Middle frontal gyrus (tissue), 1 donor: Measurements from ENCODE around the gene OSBPL9.

ENCODE experiments used
- DNase-seq: peaks from one replicate; pipeline ENCODE4 v3.0.0-alpha.2; 2015; ENCODE audit warnings: low spot score; ENCODE audit errors: extremely low spot score

OSBPL9 gene

DNA sequence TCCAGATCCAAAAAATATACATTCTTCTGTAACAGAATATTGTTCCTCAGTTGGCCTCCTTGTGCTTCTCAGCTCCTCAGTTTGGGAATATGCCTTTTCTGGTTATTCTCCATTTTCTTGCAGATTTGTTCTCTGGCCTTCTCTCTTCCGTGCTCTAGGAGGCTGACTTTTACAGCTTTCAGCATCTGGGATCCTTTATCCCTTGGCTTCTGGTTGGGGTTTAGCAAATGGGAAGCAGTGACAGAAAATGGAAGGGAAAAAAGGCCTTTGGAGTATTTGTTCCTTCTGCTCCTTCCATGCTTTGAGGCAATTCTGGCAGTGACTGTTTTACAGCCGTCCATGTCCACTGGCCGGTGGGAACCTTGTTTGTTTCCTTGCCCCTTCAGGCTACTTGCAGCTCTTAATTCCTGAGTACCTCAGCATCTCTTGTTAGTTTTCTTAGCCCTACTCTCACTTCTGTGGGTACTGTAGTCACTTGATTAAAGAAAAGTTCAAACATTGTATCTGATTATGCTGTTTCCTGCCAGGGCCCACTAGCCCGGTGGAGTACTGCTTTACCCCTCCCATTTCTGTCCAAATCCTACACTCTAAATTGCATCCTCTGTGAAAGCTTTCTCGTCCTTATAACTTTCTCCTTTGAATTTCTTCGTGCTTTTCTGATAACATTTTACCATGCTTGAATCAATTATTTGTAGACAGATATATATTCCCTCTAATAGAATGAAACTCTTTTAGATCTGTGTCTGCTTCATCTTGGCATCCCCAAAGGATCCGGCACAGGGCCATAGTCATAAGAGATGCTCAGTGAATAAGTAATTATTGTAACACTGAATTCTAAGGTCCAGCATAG is 118.2 kb downstream of the OSBPL9 start:
- DNase-seq, result no peak

DNA sequence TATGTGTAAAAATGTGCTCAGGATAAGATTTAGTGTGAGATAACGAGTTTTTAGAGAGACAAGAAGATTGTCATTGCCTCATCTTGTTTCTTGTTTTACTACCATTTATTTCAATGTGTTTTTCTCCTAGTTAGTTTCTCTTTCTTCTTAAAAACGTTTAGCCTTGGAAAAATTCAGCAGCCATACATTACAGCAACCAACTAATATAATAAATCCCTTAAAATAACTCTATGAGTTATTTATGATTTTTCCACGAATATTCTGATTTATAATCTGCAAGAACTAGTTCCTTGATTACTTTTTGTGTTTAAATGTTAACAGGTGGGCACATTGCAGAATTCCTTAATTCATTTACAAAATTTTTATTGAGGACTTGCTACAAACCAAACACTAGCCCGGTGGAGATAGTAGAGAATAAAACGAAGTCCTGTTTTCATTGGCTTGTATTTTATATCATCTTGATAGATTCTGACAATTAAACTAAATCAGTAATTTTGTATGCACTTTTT is 118.9 kb downstream of the OSBPL9 start:
- DNase-seq, result no peak

DNA sequence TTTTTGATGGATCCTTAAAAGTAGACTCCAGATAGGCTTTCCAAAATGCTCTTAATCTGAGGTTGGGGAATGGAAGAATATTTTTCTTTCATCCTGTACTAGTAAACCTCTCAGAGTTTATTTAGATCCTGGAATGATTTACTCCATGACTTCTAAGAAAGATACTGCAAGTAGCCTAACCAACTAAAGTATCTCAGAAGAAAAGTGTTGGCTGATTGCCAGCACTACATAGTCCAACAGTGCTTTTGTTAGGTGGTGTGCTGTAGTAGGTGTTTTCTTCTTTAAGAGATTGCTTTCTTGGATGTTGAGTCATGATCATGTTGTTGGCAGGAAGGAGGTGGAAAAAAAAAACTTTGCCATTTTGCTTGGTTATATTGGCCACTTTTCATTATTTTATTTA is 119.8 kb downstream of the OSBPL9 start:
- no peak for DNase-seq

DNA sequence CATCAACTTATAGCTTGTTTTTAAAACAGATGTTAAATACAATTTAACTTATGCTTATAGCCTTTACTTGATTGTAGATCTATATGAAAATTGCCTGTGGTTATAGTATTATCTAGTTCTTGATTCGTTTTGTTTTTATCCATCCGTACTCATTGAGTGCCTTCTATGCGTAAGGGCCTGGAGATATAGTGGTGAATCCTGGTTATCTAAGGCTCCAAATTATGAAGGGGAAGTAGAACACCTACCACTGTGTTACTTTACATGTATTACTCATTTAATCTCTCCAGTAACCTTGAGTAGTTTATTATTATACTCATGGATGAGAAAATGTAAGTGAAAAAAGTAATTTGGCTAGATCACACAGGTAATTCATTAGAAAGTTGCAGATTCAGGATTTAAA is 121.8 kb downstream of the OSBPL9 start:
- no peak for DNase-seq

DNA sequence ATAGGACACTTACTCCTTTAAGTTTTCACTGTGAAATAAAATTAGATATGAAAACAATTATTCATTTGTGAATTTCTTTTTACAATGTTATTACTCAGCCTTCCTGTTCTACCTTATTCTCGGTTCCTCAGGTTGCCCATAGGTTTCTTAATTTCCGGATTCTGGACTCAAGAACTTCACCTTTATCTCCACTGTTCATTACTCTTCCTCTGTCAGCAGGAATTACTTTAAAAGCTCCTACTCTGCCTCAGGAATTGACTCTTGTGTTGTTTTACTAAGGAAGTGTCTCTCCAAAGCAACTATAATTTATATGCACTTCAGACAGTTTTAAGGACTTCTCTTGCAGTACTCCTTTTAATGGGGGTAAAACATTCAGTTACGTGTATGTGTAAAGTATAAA is 123.8 kb downstream of the OSBPL9 start:
- no peak for DNase-seq

DNA sequence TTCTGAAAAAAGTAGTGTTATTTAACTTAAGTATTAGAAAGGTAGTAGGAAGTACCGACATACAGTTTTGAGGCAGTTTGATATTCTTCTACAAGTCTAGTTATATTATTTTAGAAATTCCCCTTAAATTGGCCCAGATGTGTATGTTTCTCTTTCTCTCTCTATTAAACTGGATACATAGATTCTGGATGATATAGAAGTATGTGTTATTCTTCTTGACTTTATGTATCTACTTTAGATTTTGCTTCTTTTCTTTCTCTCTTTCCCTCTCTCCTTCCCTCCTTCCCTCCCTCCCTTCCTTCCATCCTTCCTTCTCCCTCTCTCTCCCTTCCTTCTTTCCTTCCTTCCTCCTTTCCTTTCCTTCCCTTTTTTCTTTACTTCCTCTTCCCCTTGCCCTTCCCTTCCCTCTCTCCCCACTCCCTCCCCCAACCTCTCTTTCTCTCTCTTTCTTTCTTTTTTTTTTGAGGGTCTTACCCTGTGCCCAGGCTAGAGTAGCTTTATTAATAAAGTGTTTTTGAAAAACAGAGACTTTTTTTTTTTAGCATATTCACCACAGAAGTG is 124.3 kb downstream of the OSBPL9 start:
- no peak for DNase-seq

DNA sequence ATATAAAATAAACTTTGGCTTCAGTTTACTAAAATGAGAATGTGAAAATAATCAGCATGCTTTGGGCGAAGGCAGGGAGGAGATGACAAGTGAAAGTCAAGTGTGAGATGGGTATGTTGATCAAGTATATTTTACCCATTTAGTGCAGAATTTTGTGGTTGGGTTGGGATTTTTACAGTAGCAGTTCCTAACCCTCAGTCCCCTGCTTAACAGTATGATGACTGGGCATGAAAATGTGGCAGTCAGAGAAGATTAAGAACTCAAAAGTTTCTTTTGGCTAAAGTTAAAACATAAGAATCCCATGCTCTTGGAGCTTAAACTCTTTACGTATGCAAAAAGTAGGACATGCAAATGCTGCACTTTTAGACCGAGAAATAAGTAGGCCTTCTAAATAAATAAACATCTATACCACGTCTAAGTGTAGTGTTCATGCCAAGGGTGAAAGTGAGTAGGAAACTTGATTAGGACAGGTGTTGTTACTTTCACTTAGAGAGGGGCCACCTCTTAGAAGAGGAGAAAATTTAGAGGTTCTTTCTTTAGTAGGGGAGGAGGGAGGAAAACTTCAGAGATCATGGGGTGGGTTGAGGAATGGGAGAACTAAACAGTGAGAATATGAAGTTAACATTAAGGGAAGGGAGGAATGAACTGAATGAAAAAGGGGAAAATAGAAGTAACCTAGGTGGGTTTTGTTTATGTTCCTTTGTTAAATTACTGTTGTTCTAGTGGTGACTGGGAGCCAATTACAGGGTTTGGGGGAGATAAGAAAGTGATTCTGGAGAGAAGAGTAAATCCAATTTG is 127.8 kb downstream of the OSBPL9 start:
- DNase-seq, result no peak

DNA sequence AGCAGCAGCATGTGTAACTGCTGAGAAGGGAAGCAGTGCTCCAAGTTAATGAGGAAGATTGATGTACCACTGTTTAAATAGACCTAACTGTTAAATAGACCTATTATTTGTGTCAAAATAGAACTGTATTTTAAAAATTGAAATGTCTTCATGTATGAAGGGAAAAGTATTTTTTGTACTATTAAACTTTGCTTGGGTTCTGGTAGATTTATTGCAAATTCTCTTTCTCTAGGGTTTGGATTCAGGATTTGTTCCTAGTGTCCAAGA is 128.3 kb downstream of the OSBPL9 start:
- DNase-seq, result no peak

DNA sequence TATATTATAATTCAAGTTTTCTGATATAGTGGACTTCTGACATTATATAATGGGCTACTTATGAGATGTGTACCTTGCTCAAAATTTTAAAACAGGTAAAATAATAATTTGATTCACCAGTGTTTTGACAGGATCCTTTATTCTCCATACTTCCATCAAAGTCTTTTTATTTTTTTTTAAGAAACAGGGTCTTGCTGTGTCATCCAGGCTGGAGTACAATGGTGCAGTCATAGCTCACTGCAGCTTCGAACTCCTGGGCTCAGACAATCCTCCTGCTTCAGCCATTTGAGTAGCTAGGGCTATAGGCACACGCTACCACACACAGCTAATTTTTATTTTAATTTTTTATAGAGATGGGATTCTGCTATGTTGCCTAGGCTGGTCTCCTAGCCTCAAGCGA is 132.3 kb downstream of the OSBPL9 start:
- no peak for DNase-seq

DNA sequence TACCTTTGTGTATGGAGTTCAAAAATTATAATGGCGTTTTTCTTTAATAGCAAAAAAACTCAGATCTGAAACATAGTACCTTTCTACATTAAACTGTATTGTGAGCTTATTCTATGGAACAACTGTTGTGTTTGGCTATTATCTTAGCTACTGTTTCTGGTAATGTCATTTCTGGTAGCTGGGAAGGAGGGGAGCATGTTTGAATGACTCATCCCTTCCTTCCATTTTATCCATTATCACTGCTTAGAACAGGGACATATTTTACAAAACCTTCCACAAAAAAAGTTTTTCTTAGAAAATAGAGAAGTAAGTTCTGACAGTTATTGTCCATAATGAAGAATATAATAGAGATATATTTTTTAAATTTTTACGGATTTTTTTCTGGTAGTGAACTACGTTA is 133.3 kb downstream of the OSBPL9 start:
- no peak for DNase-seq

DNA sequence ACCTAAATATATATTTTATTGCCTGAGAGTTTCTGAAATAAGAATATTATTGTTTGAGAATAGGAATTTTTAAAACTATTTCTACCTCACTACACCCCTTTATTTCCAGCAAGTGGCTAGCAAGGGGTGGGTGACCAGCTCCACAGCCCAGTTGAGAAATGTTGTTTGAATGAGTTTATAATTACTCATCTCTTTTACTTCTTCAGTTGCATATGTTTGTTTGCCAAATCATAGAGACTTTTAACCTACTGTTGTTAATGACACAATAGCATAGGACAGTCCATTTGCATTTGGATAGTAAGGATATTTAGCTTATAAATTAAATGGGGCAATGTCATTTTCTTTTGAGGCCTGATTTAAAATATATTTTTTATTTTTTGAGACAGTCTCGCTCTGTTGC is 133.8 kb downstream of the OSBPL9 start:
- no peak for DNase-seq

DNA sequence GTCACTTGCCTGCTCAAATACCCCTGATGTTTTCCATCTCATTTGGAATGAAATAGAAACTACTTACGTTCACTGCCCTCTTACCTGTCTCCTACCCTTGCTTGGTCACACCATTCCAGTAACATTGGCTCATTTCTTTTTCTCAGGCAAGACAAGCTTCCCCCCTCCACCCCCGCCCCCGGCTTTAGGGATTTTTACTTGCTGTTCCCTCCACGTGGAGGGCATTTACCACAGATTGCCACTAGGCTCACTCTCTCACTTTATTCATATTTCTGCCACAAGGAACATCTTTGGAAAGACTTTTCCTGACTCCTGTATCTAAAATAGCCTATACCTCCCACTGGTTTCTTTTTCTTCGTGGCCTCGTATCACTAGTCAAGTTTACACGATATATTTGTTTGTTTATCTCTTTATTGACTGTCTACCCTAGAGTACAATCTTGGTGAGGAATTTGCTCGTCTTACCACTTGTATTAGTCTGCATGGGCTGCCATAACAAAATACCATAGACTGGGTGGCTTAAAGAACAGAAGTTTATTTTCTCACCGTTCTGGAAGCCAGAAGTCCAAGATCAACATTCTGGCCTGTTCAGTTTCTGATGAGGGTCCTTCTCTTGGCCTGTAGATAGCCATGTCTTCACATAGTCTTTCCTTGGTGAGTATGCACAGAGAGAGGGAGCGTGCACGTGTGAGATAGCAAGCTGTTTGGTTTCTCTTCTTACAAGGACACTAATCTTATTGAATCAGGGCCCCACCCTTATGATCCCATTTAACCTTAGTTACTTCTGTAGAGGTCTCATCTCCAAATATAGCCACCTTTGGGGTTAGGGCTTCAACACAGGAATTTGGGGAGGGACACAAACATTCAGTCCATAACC is 135.4 kb downstream of the OSBPL9 start:
- no peak for DNase-seq

DNA sequence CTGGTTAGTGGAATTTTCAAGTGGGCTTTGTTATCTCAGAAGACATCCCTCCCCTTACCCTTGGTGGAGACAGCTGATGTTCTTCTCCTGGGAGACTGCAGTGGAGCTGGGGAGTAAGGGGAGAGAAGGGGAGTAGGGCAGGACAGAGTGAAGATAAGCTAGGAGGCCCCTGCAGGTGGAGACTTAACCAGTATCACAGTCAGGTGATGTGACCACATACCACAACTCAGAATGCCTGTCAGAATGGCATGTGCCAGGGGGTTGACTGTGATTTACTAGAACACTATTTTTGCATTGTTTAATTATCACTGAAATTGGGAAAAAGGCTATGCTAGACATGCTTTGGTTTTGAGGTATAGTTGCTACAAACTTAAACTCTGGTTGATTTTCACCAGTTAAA is 137.1 kb downstream of the OSBPL9 start:
- no peak for DNase-seq

DNA sequence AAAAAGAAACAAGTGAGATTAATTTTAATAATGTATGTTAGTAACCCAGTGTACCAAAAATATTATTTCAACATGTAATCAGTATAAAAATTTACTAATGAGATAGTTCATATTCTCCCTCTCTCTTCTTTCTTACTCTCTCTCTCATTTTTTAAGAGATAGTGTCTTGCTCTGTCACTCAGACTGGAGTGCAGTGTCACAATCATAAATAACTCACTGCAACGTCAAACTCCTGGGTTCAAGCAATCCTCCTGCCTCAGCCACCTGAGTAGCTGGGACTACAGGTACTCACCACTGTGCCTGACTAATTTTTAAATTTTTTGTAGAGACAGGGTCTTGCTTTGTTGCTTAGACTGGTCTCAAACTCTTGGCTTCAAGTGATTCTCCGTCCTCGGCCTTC is 137.8 kb downstream of the OSBPL9 start:
- DNase-seq, result no peak

DNA sequence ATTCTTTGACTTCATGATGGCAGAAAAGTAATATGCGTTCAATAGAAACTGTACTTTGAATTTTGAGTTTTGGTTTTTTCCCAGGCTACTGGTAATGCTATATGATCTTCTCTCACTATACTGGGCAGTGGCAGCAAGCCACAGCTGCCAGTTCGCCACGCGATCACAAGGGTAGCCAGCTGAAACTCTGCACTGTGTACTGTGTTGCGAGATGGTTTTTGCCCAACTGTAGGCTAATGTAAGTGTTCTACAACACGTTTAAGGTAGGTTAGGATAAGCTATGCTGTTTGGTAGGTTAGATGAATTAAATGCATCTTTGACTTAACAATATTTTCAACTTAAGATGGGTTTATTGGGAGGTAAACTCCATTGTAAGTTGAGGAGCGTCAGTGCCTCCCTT is 138.5 kb downstream of the OSBPL9 start:
- no peak for DNase-seq

DNA sequence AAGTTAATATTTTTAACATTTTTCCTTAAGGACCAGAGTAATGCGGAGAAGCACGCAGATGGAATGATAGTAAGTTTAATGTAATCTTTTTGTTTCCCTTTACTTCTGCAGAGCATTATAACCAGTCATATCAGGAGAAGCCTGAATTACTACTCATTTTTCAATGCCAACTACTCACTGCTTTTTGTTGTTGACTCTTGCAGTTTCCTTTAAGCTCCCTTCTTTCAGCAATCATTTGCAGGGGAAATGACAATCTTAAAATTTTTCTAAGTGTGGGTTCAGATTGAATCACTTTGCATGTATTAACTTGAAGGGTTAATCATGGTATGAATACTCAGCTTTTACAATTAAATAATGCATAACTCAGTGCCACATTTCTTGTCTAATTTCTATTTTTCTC is 139.4 kb downstream of the OSBPL9 start:
- no peak for DNase-seq

DNA sequence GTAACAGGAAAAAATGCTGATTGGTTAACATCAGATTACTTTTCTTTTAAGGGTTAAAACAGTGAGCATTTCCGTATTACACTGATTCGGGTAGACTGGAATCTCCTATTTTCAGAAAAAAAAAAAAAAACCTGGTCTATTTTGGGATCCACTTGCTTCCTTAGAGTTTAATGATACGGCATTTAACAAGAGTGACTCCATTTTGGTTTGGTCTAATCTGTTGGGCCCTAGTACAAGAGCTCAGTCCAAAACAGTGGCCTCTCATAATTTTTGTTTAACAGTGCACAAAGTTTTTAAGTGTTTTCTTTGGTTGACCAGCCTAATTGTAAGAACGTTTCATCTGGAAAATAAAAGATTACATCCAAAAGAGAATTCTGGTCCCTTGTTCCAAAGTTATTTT is 141.4 kb downstream of the OSBPL9 start:
- no peak for DNase-seq

DNA sequence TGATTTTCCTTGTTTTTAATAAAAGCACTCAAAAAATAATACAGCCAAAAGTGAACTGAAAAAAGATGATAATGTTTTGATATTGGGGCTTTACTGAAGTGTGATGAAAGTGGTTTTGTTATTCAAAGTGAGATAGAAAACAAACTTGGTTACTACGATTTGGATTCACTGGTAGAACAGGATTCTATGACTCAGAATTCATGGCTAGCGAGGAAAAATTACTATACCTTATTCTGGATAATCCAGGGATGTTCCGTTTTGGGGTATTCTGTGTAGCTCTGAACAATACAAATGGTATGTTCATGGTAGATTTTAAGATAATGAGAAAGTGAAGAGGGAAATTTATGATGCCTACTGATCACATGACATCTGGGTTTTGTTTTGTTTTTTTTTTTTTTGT is 144.0 kb downstream of the OSBPL9 start:
- no peak for DNase-seq

DNA sequence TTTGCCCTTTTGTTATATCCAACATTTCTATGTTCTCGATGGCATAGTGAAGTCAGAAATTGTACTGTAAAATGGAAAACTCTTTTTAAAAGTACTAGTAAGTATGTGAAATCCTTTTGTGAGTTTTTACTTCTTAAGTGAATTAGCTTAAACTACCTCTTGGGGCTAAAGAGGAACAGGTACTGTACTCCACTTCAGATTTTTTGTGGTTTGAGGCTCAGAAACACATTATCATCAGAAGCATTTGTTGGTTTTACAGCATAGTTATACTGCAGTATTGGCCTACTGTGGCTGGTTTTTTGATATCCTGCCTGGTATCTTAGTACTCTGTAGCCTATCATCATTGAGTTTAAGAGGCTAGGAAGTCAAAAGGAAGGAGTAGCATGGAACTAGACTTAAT is 144.5 kb downstream of the OSBPL9 start:
- no peak for DNase-seq

DNA sequence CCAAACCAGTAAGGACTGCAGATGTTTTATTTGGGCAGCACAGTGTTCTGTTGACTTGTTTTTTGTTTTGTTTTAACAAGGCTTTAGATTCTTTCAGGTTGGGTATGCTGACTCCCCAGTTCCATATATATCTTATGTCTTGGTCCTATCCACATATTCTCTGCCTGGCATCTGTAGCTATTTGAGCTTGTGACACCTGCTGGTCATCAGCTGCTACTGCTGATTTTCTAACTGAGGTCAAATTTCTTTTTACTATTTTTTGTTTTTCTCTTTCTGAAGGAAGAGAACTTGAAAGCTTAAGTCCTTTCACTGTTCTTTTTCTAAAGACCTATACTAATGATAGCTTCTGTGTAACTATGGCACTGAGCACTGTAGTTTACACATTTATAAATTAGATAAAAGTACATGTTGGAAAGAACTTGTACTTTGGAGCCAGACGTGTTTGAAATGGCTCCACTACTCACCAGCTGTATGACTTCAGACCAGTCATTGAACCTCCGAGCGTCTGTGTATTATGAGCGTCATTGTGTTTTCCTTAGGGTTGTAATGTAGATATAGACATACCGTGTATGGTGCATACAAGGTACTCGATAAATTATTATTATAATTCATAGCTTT is 152.2 kb downstream of the OSBPL9 start:
- no peak for DNase-seq

DNA sequence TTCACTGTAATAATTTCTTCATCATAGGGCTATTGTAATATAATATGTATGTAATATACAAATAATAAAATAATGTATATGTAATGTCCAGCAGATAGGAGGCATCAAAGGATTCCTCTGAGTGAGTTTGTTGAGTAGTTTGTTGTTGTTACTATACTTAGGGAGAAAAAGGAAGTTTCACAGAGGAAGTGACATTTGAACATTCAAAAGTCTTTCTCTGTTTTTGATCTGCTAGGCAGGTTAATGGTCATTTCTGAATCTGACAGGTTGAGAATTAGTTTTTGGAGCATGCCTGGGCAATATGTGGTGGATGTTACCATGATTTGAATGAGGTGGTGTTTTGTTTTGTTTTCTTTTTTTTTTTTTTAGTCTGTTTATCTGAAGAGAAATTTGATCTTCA is 159.5 kb downstream of the OSBPL9 start:
- DNase-seq, result no peak
